ENCODE results near the gene PROK1. TPM values are rescaled to one million over a fixed set of nuclear protein-coding genes. Genes with fewer than 3 reads are reported as not detected.

The PROK1 gene
- total and polyA plus RNA-seq, 2 of the 13 experiments (the other 11 are each of a cell fraction or from before 2014, with no cell fraction given), result 0.07 TPM; not detected in 1

DNA sequence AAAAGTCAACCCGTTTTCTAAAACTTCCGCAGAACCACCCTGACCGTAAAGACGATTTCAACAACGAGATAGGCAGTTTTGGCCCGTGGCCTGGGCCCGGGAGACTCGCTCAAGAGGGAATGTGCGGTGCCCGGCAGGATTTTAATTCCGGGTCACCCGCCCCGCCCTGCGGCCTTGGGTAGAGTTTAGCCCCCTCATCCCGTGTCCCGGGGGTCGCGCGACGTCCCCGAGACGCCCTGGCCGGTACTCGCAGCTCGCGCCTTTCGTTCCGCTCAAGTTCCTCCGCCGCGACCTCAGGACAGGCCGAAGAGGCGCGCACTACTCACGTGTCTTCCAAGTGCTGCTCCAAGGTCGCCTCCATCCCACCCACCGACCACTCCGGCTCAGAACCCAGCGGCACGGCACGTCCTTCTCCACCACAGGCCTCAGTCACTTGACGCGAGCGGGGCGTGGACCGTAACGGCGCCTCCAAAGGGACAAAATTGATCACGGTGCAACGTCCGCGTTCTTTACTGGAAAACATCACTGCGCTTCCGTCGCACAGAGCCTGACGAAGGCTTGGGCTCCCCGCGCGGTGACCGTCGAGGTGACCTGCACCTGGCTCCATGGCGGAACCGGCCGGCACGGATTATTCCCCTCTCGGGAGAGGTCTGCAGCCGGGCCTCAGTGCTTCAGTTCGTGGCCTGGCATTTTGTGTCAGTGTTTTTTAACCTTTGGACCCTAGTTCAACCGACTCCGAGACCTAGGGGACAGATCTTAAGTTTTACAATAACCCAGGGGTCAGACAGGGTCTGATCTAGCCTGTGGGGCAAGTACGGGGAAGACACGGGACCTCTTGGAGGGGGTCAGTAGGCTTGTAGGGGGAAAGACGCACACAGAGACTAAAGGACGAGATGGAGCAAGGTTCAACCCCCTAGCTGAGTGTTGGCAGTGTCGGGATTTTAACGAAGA lies 43.4 kb upstream of the PROK1 start, which contains the start of gene LAMTOR5 (continued):
- TF ChIP-seq, protein P1, sequence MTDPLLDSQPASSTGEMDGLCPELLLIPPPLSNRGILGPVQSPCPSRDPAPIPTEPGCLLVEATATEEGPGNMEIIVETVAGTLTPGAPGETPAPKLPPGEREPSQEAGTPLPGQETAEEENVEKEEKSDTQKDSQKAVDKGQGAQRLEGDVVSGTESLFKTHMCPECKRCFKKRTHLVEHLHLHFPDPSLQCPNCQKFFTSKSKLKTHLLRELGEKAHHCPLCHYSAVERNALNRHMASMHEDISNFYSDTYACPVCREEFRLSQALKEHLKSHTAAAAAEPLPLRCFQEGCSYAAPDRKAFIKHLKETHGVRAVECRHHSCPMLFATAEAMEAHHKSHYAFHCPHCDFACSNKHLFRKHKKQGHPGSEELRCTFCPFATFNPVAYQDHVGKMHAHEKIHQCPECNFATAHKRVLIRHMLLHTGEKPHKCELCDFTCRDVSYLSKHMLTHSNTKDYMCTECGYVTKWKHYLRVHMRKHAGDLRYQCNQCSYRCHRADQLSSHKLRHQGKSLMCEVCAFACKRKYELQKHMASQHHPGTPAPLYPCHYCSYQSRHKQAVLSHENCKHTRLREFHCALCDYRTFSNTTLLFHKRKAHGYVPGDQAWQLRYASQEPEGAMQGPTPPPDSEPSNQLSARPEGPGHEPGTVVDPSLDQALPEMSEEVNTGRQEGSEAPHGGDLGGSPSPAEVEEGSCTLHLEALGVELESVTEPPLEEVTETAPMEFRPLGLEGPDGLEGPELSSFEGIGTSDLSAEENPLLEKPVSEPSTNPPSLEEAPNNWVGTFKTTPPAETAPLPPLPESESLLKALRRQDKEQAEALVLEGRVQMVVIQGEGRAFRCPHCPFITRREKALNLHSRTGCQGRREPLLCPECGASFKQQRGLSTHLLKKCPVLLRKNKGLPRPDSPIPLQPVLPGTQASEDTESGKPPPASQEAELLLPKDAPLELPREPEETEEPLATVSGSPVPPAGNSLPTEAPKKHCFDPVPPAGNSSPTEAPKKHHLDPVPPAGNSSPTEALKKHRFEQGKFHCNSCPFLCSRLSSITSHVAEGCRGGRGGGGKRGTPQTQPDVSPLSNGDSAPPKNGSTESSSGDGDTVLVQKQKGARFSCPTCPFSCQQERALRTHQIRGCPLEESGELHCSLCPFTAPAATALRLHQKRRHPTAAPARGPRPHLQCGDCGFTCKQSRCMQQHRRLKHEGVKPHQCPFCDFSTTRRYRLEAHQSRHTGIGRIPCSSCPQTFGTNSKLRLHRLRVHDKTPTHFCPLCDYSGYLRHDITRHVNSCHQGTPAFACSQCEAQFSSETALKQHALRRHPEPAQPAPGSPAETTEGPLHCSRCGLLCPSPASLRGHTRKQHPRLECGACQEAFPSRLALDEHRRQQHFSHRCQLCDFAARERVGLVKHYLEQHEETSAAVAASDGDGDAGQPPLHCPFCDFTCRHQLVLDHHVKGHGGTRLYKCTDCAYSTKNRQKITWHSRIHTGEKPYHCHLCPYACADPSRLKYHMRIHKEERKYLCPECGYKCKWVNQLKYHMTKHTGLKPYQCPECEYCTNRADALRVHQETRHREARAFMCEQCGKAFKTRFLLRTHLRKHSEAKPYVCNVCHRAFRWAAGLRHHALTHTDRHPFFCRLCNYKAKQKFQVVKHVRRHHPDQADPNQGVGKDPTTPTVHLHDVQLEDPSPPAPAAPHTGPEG (CRISPR knock-in tag; IDR thresholded peaks at IDR 0.05), result peak; percentile 81; the same call in 1 of the 2 replicates
- TF ChIP-seq, protein P2, sequence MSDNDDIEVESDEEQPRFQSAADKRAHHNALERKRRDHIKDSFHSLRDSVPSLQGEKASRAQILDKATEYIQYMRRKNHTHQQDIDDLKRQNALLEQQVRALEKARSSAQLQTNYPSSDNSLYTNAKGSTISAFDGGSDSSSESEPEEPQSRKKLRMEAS (IDR thresholded peaks at IDR 0.05), result peak; percentile 95
- TF ChIP-seq ZNF10 (CRISPR knock-in tag; IDR thresholded peaks at IDR 0.05; ENCODE audit: borderline replicate concordance, low read depth) (no peak), SATB2 (CRISPR knock-in tag; IDR thresholded peaks at IDR 0.05) (no peak; the same call in 1 of the 2 replicates), ARNT (IDR thresholded peaks at IDR 0.05) (no peak), IRF1 (CRISPR knock-in tag; IDR thresholded peaks at IDR 0.05; ENCODE audit: low read depth) (0 out of 2 replicates have a peak, but pooled peaks have one; percentile 56), THAP9 (CRISPR knock-in tag; IDR thresholded peaks at IDR 0.05; ENCODE audit: borderline replicate concordance) (peak; percentile 92), BORCS8-MEF2B (CRISPR knock-in tag; IDR thresholded peaks at IDR 0.05) (peak; percentile 95), MAFF (IDR thresholded peaks at IDR 0.05; ENCODE audit: low read depth, low read length) (0 out of 2 replicates have a peak, but pooled peaks have one; percentile 3), ZBTB20 (CRISPR knock-in tag; IDR thresholded peaks at IDR 0.05; ENCODE audit: borderline replicate concordance, low read depth) (peak; percentile 90), MYNN (CRISPR knock-in tag; IDR thresholded peaks at IDR 0.05; ENCODE audit: low read depth) (peak; percentile 69; the same call in 1 of the 2 replicates), EHMT2 (IDR thresholded peaks at IDR 0.05; ENCODE audit: borderline replicate concordance, low read depth, low read length) (no peak), CEBPB (IDR thresholded peaks at IDR 0.05; ENCODE audit: borderline replicate concordance, low read depth, low read length) (no peak)
- TF ChIP-seq, protein P3, sequence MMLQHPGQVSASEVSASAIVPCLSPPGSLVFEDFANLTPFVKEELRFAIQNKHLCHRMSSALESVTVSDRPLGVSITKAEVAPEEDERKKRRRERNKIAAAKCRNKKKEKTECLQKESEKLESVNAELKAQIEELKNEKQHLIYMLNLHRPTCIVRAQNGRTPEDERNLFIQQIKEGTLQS (CRISPR knock-in tag; IDR thresholded peaks at IDR 0.05), result no peak
- TF ChIP-seq, protein P4, sequence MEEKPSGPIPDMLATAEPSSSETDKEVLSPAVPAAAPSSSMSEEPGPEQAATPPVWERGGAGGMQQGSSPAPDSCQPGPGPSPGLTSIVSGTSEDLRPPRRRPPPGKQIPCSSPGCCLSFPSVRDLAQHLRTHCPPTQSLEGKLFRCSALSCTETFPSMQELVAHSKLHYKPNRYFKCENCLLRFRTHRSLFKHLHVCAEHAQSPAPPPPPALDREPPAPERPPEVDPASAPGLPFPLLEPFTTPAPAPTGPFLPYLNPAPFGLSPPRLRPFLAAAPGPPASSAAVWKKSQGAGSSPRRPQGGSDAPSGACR (CRISPR knock-in tag; IDR thresholded peaks at IDR 0.05), result peak; percentile 82; the same call in 1 of the 2 replicates
